Occipital lobe (tissue), 2 donors: ENCODE measurements around the gene ENPP4. TPM values are rescaled to one million over a fixed set of nuclear protein-coding genes. Genes with fewer than 3 reads are reported as not detected.
A peak's percentile ranks its signal among the peaks of the same experiment; 100 is the strongest.
"Not testable (repeated sequence)": the region's sequence is repeated elsewhere in the genome, so short reads cannot be mapped to it uniquely, and the experiment has no call there.

ENCODE experiments used
- DNase-seq: peaks from one replicate; lab custom pipeline; 2025; lab: John Stamatoyannopoulos, UW
- total RNA-seq: library from RNA; depleted of rRNA; stranded (reverse); fragments of >200 nt; gene quantifications from one replicate; pipeline ENCODE4 v1.2.3, GENCODE V29; 2014

Gene ENPP4
- total RNA-seq, 1 donor from 2014 or later: 27.8 TPM

DNA sequence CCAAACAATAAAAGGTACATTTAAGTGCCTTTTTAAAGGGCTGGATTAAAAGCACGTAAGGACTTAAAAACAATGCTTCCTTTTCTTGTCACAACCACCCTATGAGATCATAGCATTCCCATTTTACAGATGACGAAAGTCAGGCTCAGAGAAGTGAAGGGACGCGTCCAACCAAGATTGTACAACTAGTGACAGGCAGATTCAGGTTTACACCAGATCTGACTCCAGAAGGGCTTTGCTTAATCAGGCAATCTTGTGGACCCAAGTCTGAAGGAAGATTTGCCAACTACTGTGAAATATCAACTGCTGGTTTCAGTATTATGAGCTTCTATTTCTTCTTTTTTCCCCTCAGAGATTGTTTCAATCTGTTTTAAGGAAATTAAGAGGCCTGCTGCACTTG, 877 bp downstream of the ENPP4 start:
- DNase-seq: no peak

DNA sequence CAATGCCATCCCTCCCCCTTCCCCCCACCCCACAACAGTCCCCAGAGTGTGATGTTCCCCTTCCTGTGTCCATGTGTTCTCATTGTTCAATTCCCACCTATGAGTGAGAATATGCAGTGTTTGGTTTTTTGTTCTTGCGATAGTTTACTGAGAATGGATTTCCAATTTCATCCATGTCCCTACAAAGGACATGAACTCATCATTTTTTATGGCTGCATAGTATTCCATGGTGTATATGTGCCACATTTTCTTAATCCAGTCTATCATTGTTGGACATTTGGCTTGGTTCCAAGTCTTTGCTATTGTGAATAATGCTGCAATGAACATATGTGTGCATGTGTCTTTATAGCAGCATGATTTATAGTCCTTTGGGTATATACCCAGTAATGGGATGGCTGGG, 1.5 kb downstream of the ENPP4 start:
- DNase-seq: not testable (repeated sequence)

DNA sequence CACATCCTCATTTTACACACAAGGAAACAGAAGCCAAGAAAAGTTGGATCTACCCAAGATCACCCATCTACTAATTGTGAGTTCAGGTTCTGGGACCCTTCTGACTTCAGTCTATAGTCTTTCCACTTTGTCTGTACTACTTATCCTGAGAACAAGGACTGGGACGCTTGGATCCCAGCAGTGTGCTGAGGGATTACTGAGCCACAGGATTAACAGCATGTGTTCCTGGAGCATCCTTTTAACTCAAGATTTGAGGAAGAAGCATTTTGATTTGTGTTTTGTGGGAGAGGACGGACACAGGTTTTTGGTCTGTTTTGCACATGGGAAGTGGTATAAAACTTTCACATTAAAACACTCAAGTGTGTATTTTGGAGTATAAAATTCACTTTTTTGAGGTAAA, 4.4 kb downstream of the ENPP4 start:
- DNase-seq: no peak

DNA sequence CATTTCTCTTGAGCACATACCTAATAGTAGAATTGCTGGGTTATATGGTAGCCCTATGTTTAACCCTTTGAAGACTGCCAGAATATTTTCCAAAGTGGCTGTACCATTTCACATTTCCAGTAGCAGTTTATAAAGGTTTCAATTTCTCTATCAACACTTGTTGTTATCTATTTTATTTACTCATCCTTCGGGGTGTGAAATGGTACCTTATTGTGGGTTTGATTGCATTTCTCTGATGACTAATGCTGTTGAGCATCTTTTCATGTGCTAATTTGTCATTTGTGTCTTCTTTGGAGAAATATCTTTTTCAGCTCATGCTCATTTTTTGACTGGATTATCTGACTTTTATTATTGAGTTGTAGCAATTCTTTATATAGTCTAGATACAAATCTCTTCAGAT, 5.4 kb downstream of the ENPP4 start:
- no peak for DNase-seq

DNA sequence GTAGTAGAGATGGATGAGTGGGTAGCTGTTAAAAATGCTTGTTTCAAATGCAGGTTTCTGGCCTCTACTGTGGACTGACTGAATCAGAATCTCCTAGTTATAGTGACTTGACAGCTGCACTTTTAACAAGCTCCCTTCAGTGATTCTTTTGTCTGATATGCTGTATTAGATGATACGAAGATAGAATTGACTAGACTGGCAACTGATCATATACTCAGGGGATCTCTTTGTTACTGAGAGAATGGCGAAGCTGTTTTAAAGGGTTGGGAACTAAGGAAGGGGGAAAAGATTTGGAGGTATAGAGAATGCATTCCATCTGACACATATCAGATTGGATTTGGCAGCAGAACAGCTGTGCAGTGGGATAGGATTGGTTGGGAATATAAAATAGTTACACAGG, 7.0 kb downstream of the ENPP4 start:
- DNase-seq: no peak

DNA sequence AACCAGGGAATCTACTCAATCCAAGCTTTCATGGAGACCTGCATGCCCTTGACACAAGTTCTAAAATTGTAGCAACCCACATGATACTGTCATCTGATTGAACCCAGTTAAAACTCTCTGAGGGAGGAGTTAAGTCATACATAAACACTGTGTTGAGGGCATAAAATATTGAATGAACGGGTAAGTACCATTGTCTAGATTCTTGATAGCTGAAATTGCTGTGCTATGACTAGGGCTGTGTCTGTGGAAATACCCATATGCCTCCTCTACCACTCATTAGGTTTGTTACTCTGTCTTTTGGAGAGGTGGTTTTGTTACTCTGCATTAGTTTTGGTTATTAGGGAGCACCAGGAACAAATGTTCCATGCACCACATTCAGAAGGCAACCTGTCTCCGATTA, 7.6 kb downstream of the ENPP4 start:
- DNase-seq: no peak

DNA sequence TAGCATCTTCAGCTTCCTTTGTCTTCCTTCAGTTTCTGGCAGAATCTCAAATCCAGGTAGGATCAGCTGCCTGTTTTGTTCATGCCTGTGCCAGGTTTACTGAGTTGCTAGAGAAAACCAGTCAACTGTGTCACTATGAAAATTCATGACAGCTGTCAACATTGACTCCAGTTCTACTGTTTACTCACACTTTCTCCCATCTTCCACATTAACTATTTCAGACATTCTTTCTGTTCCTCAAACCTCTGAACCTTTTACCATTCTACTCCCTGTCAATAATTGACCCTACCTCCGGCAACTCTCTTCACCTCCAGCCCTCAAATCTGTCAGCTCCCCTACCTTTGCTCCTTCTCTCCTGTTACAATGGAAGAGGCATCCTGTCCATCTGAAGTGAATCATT, 8.5 kb downstream of the ENPP4 start:
- DNase-seq: no peak

DNA sequence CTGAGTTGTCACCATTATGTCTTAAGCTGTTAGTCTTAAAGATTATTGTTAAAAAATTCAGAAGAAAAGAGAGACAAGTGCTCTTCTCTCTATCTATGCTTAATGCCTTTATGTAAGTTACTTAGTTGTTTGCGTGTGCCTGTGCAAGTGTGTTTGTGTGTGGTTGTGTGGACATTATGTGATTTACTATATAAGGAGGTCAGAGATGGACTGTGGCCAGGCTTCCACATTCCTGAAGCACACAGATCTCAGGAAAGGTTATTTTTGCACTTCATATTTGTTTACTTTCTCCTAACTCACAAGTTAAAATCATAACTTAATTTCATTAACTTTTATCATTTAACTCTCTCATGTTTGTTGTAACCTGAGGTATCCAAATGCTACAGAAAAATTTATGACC, 14.5 kb downstream of the ENPP4 start:
- no peak for DNase-seq

DNA sequence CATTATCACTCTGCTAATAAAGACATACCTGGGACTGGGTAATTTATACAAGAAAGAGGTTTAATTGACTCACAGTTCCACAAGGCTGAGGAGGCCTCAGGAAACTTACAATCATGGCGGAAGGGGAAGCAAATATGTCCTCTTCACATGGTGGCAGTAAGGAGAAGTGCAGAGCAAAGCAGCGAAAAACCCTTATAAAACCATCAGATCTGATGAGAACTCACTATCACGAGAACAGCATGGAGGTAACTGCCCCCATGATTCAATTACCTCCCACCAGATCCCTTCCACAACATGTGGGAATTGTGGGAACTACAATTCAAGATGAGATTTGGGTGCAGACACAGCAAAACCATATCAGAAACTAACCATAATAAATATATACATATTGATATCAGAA, 19.3 kb downstream of the ENPP4 start:
- not testable (repeated sequence) for DNase-seq

DNA sequence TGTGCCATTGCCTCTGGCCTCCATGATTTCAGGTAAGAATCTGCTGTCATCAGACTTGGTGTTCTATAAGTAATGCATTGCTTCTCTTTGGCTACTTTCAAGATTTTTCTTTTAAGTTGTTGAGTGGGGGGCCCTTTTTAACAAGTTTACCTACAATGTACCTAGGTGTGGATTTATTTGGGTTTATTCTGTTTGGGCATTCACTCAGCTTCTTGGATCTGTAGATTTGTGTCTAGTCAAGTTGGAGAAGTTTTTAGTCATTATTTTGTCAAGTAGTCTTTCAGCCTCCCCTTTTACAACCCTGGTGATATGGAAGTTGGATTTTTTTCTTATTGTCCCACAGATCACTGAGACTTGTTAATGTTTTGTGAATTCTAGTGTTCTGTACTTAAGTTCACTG, 26.9 kb downstream of the ENPP4 start:
- no peak for DNase-seq

DNA sequence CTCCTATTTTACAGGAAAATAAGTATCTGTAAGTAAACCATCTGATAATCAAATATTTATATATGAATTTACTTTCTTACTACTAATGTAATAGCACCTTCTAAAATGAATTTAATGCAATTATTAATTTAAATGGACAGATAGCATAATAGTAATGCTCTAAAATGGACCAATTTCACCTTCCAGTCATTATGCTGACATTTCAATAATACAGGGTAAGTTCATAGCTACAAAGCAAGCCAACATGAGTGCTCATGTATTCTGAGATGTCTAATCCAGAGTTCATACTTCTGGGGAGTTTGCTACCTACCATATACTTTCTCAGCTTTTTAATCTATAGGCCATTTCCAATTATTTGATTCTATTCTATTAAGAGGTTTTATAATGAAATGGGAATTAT, 29.4 kb downstream of the ENPP4 start:
- no peak for DNase-seq

DNA sequence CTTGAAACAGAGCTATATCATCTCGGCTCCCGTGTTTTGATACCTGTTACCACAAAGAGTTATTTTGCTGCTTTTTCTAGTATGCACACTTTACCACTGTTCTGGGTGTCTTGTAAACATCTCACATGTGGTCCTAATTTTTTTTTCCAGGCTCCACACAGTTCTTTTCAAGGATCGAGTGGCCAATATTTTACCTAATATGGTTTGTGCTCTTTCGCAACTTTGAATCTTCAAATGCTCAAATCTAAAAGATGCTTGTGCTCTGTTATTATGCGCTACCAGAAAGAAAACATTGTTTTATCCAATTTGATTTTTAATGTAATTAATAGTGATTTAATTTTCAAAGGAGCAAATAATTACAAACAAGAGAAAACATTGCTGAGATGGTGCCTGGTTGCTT, 30.3 kb downstream of the ENPP4 start:
- no peak for DNase-seq

DNA sequence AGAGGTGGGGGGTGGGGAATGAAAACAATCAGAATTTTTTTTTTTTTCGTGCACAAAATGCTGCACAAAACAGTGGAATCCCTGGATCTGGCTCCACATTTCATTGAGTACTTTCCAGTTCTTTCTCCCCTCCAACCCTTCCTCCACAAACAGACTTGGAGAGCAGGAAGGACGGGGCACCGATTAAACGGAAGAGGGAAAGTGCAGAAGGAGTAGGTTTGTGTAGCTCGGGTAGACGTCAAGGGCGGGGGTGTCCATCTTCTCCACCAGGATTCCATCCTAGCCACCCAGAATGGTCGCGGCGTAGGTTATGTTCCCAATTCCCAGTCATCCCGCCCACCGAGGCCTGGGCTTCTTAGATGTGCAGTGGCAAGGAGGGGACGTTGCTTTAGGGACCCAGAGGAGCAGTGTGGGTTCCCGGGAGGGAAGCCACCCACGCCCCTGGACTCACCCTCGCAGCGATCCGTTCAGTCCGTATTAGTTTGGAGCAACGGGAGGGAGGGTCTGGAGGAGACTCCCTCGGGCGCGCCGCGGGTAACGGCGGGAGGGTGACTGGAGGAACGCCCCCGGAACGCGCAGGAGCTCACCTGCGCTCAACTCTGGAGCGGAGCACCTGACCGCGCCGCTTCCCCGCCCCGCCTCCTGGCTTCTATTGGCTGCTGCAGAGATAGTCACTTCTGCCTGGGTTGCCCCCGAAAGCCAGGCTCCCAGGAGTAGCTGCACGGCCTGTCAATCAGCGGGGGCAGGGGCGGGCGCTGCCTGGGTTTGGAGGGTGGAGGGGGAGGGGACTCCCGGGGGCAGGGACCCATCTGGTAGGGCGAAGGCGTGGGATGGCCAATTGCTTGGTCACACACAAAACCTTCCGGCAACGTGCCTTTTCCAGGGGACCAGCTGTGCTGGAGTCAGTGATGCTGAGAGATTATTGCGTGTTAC, 40.8 kb downstream of the ENPP4 start, which contains the start of gene ENPP5:
Gene ENPP5 (minus strand): TSS at position 624 of the 933 bp plus-strand sequence. CDS start 2,718 bp downstream, outside the sequence.
- DNase-seq: peak; percentile 95

DNA sequence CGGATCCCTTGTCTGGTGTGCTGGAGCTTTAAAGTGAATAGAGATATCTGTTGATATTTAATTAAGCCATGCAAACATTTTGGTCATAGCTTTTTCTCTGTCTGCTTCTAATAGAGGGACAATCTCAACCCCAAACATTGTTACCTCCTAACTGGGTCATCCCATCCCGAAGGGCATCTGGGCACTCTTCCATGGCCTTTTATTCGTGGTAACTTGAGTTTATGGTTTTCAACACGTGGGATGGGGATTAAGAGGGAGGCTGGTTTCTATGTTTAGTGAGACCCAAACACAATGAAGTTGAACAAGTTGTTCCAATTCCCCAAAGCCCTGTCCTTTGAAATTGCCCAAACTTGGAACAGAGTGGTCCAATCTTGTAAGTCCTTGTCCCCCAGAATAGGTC, 42.4 kb downstream of the ENPP4 start:
- no peak for DNase-seq

DNA sequence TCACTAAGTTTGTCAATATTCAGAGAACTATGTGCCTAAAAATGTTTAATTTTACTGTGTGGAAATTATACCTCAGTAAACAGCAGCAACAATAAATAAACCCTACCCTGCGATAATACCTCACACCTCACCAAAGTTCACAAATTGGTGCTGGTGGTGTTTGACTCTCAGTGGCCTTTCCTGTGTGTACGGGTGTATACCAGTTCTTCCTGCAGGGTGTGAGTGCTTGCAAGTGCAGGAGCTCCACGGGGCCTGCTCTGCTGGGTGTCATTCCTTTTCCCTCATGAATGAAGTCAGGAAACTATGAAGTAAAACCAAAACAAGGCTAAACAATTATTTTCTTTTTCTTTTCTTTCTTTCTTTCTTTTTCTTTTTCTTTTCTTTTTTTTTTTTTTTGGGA, 45.1 kb downstream of the ENPP4 start:
- no peak for DNase-seq

DNA sequence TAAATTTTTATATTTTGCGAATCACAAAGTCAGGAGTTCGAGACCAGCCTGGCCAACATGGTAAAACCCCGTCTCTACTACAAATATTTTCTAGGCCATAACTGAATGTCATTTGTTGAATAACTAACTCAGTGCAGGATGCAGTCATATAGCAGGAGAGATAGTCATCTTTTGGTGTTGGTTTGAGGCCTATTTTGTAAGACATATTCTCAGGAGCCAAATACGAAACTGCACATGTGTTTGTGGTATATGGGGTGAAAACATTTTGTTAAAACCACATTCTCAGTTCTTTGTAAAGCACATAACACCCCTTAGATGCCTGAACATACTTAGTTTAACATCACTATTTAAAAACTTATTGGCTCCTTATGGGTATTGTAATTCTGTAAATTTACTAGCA, 45.7 kb downstream of the ENPP4 start:
- DNase-seq: no peak

DNA sequence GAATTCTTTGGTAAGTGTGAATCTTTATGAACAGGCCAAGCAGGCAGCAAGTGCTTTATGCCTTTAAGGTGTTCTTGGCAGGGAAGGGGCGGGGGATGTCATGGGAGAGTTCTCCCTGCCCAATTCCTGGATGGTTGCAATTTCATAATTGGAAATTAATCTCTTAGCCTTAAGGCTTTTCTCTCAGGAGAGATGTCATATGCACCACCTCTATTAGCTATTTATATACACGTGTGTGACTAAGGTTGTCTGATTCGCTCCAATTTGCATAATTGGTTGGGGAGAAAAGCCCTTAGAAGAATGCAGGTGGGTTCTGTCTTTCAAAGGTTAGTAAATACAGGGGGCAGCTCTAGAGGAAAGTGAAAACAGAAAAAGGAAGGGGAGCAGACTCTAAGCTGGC, 46.2 kb downstream of the ENPP4 start:
- no peak for DNase-seq

DNA sequence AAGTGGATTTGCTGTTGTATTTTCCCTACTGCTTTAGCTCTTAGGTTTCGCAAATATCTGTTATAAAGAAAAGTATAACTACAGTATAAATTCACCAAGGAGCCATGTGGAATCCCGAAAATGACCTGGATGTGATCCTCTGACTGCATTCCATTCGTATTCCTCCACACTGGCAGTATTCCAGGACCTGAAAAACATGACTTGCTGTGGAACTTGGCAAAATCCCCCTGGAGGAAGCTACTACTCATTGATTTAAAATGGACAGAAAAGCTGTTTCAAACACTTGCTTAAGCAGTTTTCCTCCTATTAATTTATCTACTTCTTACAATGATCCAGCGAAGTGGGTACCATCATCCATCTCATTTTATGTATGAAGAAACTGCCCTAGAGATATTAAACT, 54.3 kb downstream of the ENPP4 start:
- no peak for DNase-seq

DNA sequence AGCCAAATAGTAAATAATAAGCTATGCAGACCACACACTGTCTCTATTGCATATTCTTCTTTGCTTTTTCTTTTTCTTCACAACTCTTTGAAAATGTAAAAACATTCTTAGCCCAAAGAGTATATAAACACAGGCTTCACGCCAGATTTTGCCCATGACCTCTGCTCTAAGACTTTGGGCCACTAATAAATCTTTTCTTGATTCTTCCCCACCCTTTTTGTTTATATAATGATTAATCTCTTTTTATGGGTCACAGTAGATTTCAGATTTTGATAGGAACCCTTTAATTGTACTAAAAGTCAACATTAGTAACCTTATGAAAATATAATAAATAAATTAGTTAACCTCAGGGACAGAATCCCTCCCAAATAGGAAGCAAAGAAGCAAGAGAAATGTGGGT, 56.8 kb downstream of the ENPP4 start:
- DNase-seq: no peak

DNA sequence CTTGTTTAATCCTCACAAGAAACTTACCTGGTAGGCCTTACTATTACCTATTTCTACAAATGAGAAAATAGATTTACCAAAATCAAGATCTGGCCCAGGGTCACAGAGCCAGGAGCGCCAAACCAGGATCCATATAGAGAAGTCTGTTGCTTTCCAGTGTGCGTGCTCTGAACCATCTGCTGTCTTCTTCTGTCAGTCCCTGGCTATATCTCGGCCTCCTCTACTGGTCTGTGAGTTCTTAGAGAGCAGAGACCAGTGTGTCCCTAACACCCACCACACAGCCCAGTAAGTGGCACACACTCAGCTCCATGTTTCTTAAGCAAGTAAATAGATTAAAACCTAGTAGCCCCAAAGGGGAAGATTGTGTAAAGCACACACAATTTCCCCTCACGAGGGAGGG, 59.9 kb downstream of the ENPP4 start:
- no peak for DNase-seq

DNA sequence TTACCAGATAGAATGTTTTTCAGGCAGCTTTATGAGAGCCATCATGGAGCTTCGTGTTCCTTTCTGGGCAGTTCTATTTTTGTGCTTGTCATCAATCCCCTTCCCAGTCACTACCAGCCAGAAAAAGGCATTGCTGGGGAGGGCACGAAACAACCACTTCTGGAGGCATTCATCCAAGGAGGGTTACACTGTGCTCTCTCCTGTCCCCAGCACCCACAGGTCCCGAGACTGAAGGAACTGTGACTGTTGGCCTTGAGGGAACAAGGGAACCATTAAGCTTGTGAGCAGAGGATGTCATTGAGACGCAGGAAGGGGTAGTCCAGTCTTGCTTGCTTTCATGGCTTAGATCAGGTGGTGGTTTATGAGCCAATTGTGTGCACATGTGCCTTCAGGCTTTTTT, 61.1 kb downstream of the ENPP4 start:
- DNase-seq: no peak

DNA sequence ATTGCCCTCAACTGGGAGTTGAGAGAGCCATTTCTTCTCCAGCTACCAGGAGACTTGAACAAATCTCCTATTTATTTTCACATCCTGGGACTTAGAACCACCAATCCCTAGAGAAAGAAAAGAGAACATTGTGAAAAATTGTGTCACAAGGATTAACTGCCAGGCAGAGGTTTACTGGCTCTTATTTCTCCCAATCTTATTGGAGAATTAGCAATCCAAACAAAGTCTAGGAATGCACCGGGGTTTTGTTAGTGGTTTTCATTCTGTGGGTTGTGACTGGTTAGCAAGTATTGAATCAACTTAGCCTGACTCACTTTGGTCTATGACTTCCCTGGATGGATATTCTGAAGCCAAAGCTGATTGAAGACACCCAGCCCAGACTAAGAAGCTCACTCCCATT, 62.2 kb downstream of the ENPP4 start:
- no peak for DNase-seq
